ENCODE results near the gene ADSL. TPM values are rescaled to one million over a fixed set of nuclear protein-coding genes. Genes with fewer than 3 reads are reported as not detected.

The ADSL gene
- total RNA-seq: 10 to 100 TPM; 45.9 to 65.5 (median 53.9) TPM
- 100 to 1,000 TPM in 1 of 2 donors, 10 to 100 TPM in 1; 29.3 to 101 TPM for polyA plus RNA-seq
- long read RNA-seq, donor 1, full-length matches to known transcripts: 46 of 53 reads
- long read RNA-seq, donor 1, partial matches to known transcripts: 1 of 53 reads
- long read RNA-seq, donor 1, other reads (novel, unspliced or antisense): 6 of 53 reads
- long read RNA-seq, donor 2, full-length matches to known transcripts: 85 of 92 reads
- long read RNA-seq, donor 2, partial matches to known transcripts: 1 of 92 reads
- long read RNA-seq, donor 2, other reads (novel, unspliced or antisense): 6 of 92 reads
- long read RNA-seq, donor 3, full-length matches to known transcripts: 247 of 265 reads
- long read RNA-seq, donor 3, partial matches to known transcripts: 3 of 265 reads
- long read RNA-seq, donor 3, other reads (novel, unspliced or antisense): 15 of 265 reads

DNA sequence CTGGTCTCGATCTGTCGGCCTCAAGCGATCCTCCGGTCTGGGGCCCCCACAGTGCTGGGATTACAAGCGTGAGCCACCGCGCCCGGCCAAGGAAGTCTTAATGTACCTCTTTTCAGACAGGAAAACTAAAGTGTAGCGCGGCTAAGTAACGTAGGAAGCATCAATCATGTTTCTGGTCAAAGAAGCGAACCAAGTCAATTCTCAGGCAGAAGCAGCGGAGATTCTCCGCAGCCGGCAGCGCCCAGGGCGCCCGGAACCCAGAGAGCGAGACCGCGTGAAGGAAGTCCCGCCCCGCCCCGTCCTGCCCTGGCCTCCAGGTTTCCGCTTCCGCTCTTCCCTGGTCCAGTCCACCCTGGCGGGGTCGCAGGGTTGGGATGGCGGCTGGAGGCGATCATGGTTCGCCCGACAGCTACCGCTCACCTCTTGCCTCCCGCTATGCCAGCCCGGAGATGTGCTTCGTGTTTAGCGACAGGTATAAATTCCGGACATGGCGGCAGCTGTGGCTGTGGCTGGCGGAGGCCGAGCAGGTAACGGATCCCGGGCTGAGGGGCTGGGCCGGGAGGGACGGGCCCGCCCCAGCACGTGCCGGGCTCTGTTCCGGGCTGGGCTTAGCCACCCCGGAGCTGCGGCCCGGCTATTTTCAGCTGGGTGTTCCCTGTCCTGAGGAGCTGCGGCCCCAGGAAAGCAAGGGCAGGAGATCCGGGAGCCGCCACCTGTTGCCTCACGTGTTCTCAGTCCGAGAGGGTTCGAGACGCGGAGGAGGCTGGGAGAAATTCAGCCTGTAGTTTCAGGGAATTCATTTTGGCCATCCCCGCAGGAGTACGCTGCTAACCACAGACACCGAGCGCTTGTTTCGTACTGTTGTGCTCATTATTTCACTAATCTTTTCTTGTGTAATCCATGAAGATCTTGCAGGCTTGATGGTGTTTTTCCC lies at the start of gene ADSL:
Gene ADSL (plus strand): TSS at position 316 of the 934 bp plus-strand sequence. CDS start 59 bp downstream, at position 375.
- peaks cover 0 to 31% (median 21%) of the 10 kb centered on the region in 9 donors for H3K4me1 ChIP-seq
- TF ChIP-seq CTCF (IDR thresholded peaks at IDR 0.05): peak in 4 of 9 donors; percentile 14 to 41 (median 37)
- intact Hi-C loops (cut with DNase I): loop anchor here in 8 of 10 donors (1.0 to 10.0 kb wide), 7 partner anchors 302 to 814 kb away; partner anchors contain the start of gene RPS19BP1 (in 3 of the 8)

GRCh38 chr22:40300316-40300715 lies 46.0 kb upstream of the ADSL start:
- Histone ChIP-seq H3K4me3 (no peak overlapping the region), H3K4me1 (peaks cover 0 to 10% (median 0%) of the 10 kb centered on the region in 9 donors), H3K27ac (no peak overlapping the region), H3K27me3 (no peaks in the 10 kb centered on the region), H3K9me3 (no peaks in the 10 kb centered on the region), H3K36me3 (peaks cover 0 to 94% (median 38%) of the 10 kb centered on the region in 9 donors)
- no peak for TF ChIP-seq CTCF (IDR thresholded peaks at IDR 0.05)
- ATAC-seq: no peak
- intact Hi-C loops (cut with DNase I): no loop called here
- DNase-seq: no peak

More for the DNA sequence above, at the start of gene ADSL:
- peak within 1 kb of the TSS; percentile 56 to 89 (median 68) for H3K4me3 ChIP-seq
- DNase-seq (peak; percentile 90), ATAC-seq (peak; percentile 98 to 99 (median 98))
- no peaks in the 10 kb centered on the region for H3K27me3 ChIP-seq
- 0% methylated on average over 64 to 65 of the region's 65 CpGs for WGBS, 2 donors
- peak within 1 kb of the TSS; percentile 51 to 94 (median 87) for H3K27ac ChIP-seq
- no peaks in the 10 kb centered on the region for H3K9me3 ChIP-seq
- H3K36me3 ChIP-seq: peaks cover 0 to 34% (median 23%) of the 10 kb centered on the region in 9 donors

- Histone ChIP-seq H3K9me3 (no peaks in the 10 kb centered on the region), H3K27ac (no peak overlapping the region), H3K4me3 (no peak overlapping the region), H3K36me3 (peaks cover 0 to 94% (median 34%) of the 10 kb centered on the region in 9 donors), H3K4me1 (peaks cover 0 to 10% (median 0%) of the 10 kb centered on the region in 9 donors), H3K27me3 (no peaks in the 10 kb centered on the region)
- ATAC-seq (no peak), DNase-seq (no peak)
- TF ChIP-seq CTCF (IDR thresholded peaks at IDR 0.05): no peak
- 93 to 95% methylated on average over 11 of the region's 11 CpGs for WGBS, 2 donors
- intact Hi-C loops (cut with DNase I): no loop called here
Measured at GRCh38 chr22:40300884-40301672, 45.2 kb upstream of the ADSL start.

Measured in heart right ventricle (tissue), 16 donors.